H1 (cell line): ENCODE measurements around the gene JAKMIP2. TPM values are rescaled to one million over a fixed set of nuclear protein-coding genes. Genes with fewer than 3 reads are reported as not detected.

Experiments
- CTCF ChIA-PET: fragments of 300-600 bp; sonication (Branson Sonifier 250); formaldehyde crosslinking; loops from one replicate; lab custom pipeline; 2021; ENCODE audit not compliant: partially characterized antibody; lab: Charles Lee
- POLR2A ChIA-PET: fragments of 300-600 bp; sonication (Branson Sonifier 250); formaldehyde crosslinking; loops from one replicate; lab custom pipeline; 2021; ENCODE audit warnings: inconsistent platforms; ENCODE audit not compliant: partially characterized antibody; lab: Charles Lee
- DNase-seq, 2 experiments: peaks; one replicate each; pipeline versions ENCODE4 v3.0.0 to v3.0.0-alpha.2; 2010 to 2022; ENCODE audit warnings: low spot score in 2 of 2, low read depth in 1 of 2, mixed read lengths in 1 of 2
- FAIRE-seq: peaks from 2 replicates; lab custom pipeline; 2011; peaks lifted over from hg19 to GRCh38; lab: Jason Lieb, UNC
- H2AFZ ChIP-seq: 2 replicates; pipeline ENCODE4 v1.8.1; 2012; ENCODE audit warnings: low read length, inconsistent platforms
- H2AK5ac ChIP-seq: 2 replicates; pipeline ENCODE4 v1.6.1; 2013; ENCODE audit warnings: low read depth, low read length
- H2BK120ac ChIP-seq: replicated peaks from 2 replicates; pipeline ENCODE3; 2013; ENCODE audit warnings: low read depth, low read length, inconsistent platforms
- H2BK12ac ChIP-seq: 2 replicates; pipeline ENCODE4 v1.6.1; 2013; ENCODE audit warnings: low read depth, low read length
- H2BK15ac ChIP-seq: 2 replicates; pipeline ENCODE4 v1.6.1; 2013; ENCODE audit warnings: low read length
- H2BK20ac ChIP-seq: 2 replicates; pipeline ENCODE4 v1.6.1; 2013; ENCODE audit warnings: low read length
- H2BK5ac ChIP-seq: 2 replicates; pipeline ENCODE4 v1.6.1; 2013; ENCODE audit warnings: low read depth, low read length
- H3K14ac ChIP-seq: 2 replicates; pipeline ENCODE4 v1.6.1; 2013; ENCODE audit warnings: inconsistent platforms; ENCODE audit not compliant: insufficient read length
- H3K18ac ChIP-seq: 2 replicates; pipeline ENCODE4 v1.6.1; 2013; ENCODE audit warnings: low read length; ENCODE audit errors: extremely low read depth
- H3K23ac ChIP-seq: 2 replicates; pipeline ENCODE4 v1.6.1; 2013; ENCODE audit warnings: inconsistent platforms; ENCODE audit not compliant: insufficient read length
- H3K23me2 ChIP-seq: 2 replicates; pipeline ENCODE4 v1.6.1; 2013; ENCODE audit warnings: low read depth, low read length
- H3K27ac ChIP-seq: 2 replicates; pipeline ENCODE4 v1.6.1; 2011; ENCODE audit warnings: low read depth, low read length, inconsistent platforms
- H3K27me3 ChIP-seq, 4 experiments: replicated peaks in 1 of 4; 1 replicate in 1 of 4; 2 replicates in 3 of 4; pipeline versions ENCODE4 v1.6.1 to v1.8.1; 2011 to 2013; ENCODE audit warnings: low read length in 3 of 4, mild to moderate bottlenecking in 3 of 4, inconsistent platforms in 2 of 4, mixed read lengths in 2 of 4, moderate library complexity in 1 of 4; ENCODE audit not compliant: control insufficient read depth in 3 of 4, insufficient read depth in 3 of 4; ENCODE audit errors: extremely low read depth in 1 of 4
- H3K36me3 ChIP-seq, 4 experiments: 2 replicates each; pipeline versions ENCODE4 v1.6.1 to v1.8.1; 2011 to 2013; ENCODE audit warnings: mild to moderate bottlenecking in 4 of 4, low read length in 3 of 4, moderate library complexity in 2 of 4, control low read depth in 1 of 4, inconsistent platforms in 1 of 4; ENCODE audit not compliant: insufficient read depth in 4 of 4, control insufficient read depth in 2 of 4
- H3K4ac ChIP-seq: replicated peaks from 2 replicates; pipeline ENCODE3; 2013; ENCODE audit warnings: low read length, low read depth, mixed read lengths, inconsistent platforms; ENCODE audit not compliant: insufficient read length
- H3K4me1 ChIP-seq, 4 experiments: replicated peaks in 1 of 4; 1 replicate in 1 of 4; 2 replicates in 3 of 4; pipeline versions ENCODE4 v1.6.1 to v1.8.1; 2011 to 2013; ENCODE audit warnings: low read length in 3 of 4, inconsistent platforms in 2 of 4, mixed read lengths in 1 of 4; ENCODE audit not compliant: insufficient read depth in 4 of 4, control insufficient read depth in 3 of 4
- H3K4me2 ChIP-seq, 2 experiments: 2 replicates each; pipeline versions ENCODE4 v1.6.1 to v1.8.1; 2011 to 2013; ENCODE audit warnings: low read depth in 2 of 2, low read length in 2 of 2, control low read depth in 1 of 2, inconsistent platforms in 1 of 2, mild to moderate bottlenecking in 1 of 2; ENCODE audit not compliant: insufficient read depth in 1 of 2
- H3K4me3 ChIP-seq, 4 experiments: fragments of 200-600, 300-600 bp in 1 of 4; sonication (generic), shearing (Covaris generic), sonication (Bioruptor Twin) in 1 of 4; 2 replicates each; pipeline versions ENCODE4 v1.5.1 to v1.8.1; 2011 to 2016; ENCODE audit warnings: low read length in 4 of 4, low read depth in 3 of 4, control low read depth in 2 of 4, inconsistent platforms in 2 of 4, mild to moderate bottlenecking in 2 of 4, mixed read lengths in 1 of 4, moderate library complexity in 1 of 4; ENCODE audit not compliant: insufficient read depth in 2 of 4; ENCODE audit errors: extremely low read depth in 1 of 4
- H3K56ac ChIP-seq: replicated peaks from 2 replicates; pipeline ENCODE3; 2013; ENCODE audit warnings: low read depth, mild to moderate bottlenecking, mixed read lengths, low read length, inconsistent platforms; ENCODE audit not compliant: insufficient read length
- H3K79me1 ChIP-seq: 2 replicates; pipeline ENCODE4 v1.6.1; 2013; ENCODE audit warnings: low read depth, low read length, control low read depth
- H3K79me2 ChIP-seq, 2 experiments: 2 replicates each; pipeline versions ENCODE4 v1.6.1 to v1.8.1; 2012 to 2013; ENCODE audit warnings: low read length in 2 of 2, mild to moderate bottlenecking in 2 of 2, inconsistent platforms in 1 of 2; ENCODE audit not compliant: insufficient read depth in 2 of 2, control insufficient read depth in 1 of 2
- H3K9ac ChIP-seq, 4 experiments: replicated peaks in 1 of 4; 1 replicate in 1 of 4; 2 replicates in 3 of 4; pipeline versions ENCODE4 v1.6.1 to v1.8.1; 2011 to 2013; ENCODE audit warnings: low read depth in 3 of 4, low read length in 3 of 4, control low read depth in 2 of 4, mild to moderate bottlenecking in 2 of 4, moderate library complexity in 2 of 4, inconsistent platforms in 1 of 4; ENCODE audit errors: extremely low read depth in 1 of 4
- H3K9me3 ChIP-seq, 2 experiments: 2 replicates each; pipeline versions ENCODE4 v1.6.1 to v1.8.1; 2012 to 2013; ENCODE audit warnings: mild to moderate bottlenecking in 2 of 2, moderate library complexity in 2 of 2, control low read depth in 1 of 2, inconsistent platforms in 1 of 2, low read depth in 1 of 2, low read length in 1 of 2, mixed read lengths in 1 of 2; ENCODE audit not compliant: insufficient read depth in 2 of 2
- H4K20me1 ChIP-seq, 2 experiments: replicated peaks in 1 of 2; 2 replicates each; pipeline versions ENCODE3 to v1.8.1; 2011 to 2013; ENCODE audit warnings: inconsistent platforms in 2 of 2, low read length in 2 of 2, mild to moderate bottlenecking in 1 of 2; ENCODE audit not compliant: insufficient read depth in 2 of 2, control insufficient read depth in 1 of 2
- H4K5ac ChIP-seq: 2 replicates; pipeline ENCODE4 v1.6.1; 2013; ENCODE audit warnings: low read length, low read depth, mixed read lengths, inconsistent platforms; ENCODE audit not compliant: insufficient read length
- H4K8ac ChIP-seq: 2 replicates; pipeline ENCODE4 v1.8.0; 2013; ENCODE audit warnings: mild to moderate bottlenecking, moderate library complexity, low read length, inconsistent platforms; ENCODE audit not compliant: insufficient read depth; ENCODE audit errors: extremely low read depth
- H4K91ac ChIP-seq: replicated peaks from 2 replicates; pipeline ENCODE3; 2013; ENCODE audit warnings: low read length, mixed read lengths, inconsistent platforms; ENCODE audit not compliant: insufficient read length
- BACH1 ChIP-seq: IDR thresholded peaks from 2 replicates; pipeline ENCODE4 v1.6.1; 2012; ENCODE audit warnings: low read length, improper control_type of control experiment
- CEBPB ChIP-seq: IDR thresholded peaks from 2 replicates; pipeline ENCODE4 v1.6.1; 2012; ENCODE audit warnings: low read depth, low read length
- CHD1 ChIP-seq: IDR thresholded peaks from 2 replicates; pipeline ENCODE4 v1.6.1; 2012; ENCODE audit warnings: low read depth, low read length, improper control_type of control experiment
- EGR1 ChIP-seq: IDR thresholded peaks from 2 replicates; pipeline ENCODE4 v1.6.1; 2011; ENCODE audit warnings: low read depth, low read length, borderline replicate concordance
- EP300 ChIP-seq, 2 experiments: IDR thresholded peaks; 1 replicate in 1 of 2; 2 replicates in 1 of 2; pipeline ENCODE4 v1.6.1; 2011 to 2012; ENCODE audit warnings: low read depth in 2 of 2, low read length in 2 of 2, mild to moderate bottlenecking in 2 of 2, borderline replicate concordance in 1 of 2, inconsistent platforms in 1 of 2, moderate library complexity in 1 of 2
- GTF2F1 ChIP-seq: IDR thresholded peaks from 2 replicates; pipeline ENCODE4 v1.6.1; 2012; ENCODE audit warnings: low read depth, low read length, improper control_type of control experiment, borderline replicate concordance
- HDAC2 ChIP-seq, 2 experiments: fragments of 300-600 bp in 1 of 2; sonication (generic) in 1 of 2; IDR thresholded peaks; 2 replicates each; pipeline ENCODE4 v1.6.1; 2011 to 2012; ENCODE audit warnings: low read depth in 2 of 2, low read length in 2 of 2, mild to moderate bottlenecking in 2 of 2, moderate library complexity in 2 of 2, borderline replicate concordance in 1 of 2, inconsistent platforms in 1 of 2
- KDM4A ChIP-seq: IDR thresholded peaks from one replicate; pipeline ENCODE4 v1.7.1; 2012; ENCODE audit warnings: low read depth, mild to moderate bottlenecking, moderate library complexity, low read length, inconsistent platforms; ENCODE audit not compliant: severe bottlenecking
- MAX ChIP-seq: IDR thresholded peaks from 2 replicates; pipeline ENCODE4 v1.6.1; 2012; ENCODE audit warnings: inconsistent platforms
- RBBP5 ChIP-seq: IDR thresholded peaks from 2 replicates; pipeline ENCODE4 v1.7.1; 2012; ENCODE audit warnings: low read depth, mild to moderate bottlenecking, inconsistent platforms, low read length, moderate library complexity, borderline replicate concordance
- SIRT6 ChIP-seq: IDR thresholded peaks from one replicate; pipeline ENCODE4 v1.7.1; 2012; ENCODE audit warnings: low read length, inconsistent platforms
- TAF1 ChIP-seq: IDR thresholded peaks from 2 replicates; pipeline ENCODE4 v1.6.1; 2011; ENCODE audit warnings: mild to moderate bottlenecking, low read depth, low read length
- WGBS, 2 experiments: shearing (Covaris generic) in 1 of 2; methylation state at CpG; one replicate each; pipeline versions ENCODE4 v1.1.6 to v1.1.7; 2013 to 2015; ENCODE audit warnings: low lambda C conversion rate in 2 of 2, mixed read lengths in 2 of 2, inconsistent platforms in 1 of 2, low coverage in 1 of 2, missing lambda C conversion rate in 1 of 2; ENCODE audit not compliant: insufficient replicate concordance in 2 of 2, insufficient coverage in 1 of 2, insufficient read length in 1 of 2; ENCODE audit errors: extremely low coverage in 1 of 2, missing lambda C conversion rate in 1 of 2; 5-methylcytosine and 5-hydroxymethylcytosine counted together
- polyA plus RNA-seq, 7 experiments: library from polyadenylated mRNA; depleted of rRNA in 3 of 7; stranded (reverse) in 5 of 7; unstranded in 2 of 7; fragments of >200 nt in 5 of 7; fragments of 200-250 nt in 2 of 7; gene quantifications; 1 replicate in 5 of 7; 2 replicates in 1 of 7; 4 replicates in 1 of 7; pipeline versions ENCODE4 v1.2.1 to v1.2.3, GENCODE V29; 2011 to 2013; ENCODE audit warnings: missing spikeins in 2 of 7, mixed read lengths in 2 of 7
- total RNA-seq: library from RNA; stranded (reverse); fragmentation: NEBNext Ultra II Directional; extraction: Animal tissue kit (Norgen Biotek cat#: 25700); gene quantifications from 2 replicates; pipeline ENCODE4 v1.2.1, GENCODE V29; 2021

The JAKMIP2 gene
- total and polyA plus RNA-seq, 2 of the 8 experiments (the other 6 are each of a cell fraction or from before 2014, with no cell fraction given): 2.4 to 13.6 TPM

- Histone ChIP-seq H3K9me3 (no peaks in the 10 kb centered on the region), H4K20me1 (peaks cover 0 to 4% of the 10 kb centered on the region in 2 experiments), H4K8ac (no peak overlapping the region), H3K4ac (no peak overlapping the region), H4K91ac (no peak overlapping the region), H3K14ac (no peak overlapping the region), H3K27ac (no peak overlapping the region), H3K23ac (no peak overlapping the region), H3K9ac (no peak overlapping the region), H2BK20ac (no peak overlapping the region), H3K23me2 (no peaks in the 10 kb centered on the region), H3K4me3 (no peak overlapping the region), H3K18ac (no peak overlapping the region), H2BK15ac (no peak overlapping the region), H3K4me1 (peaks cover 0 to 4% (median 0%) of the 10 kb centered on the region in 4 experiments; a peak in 1 of 7 replicates), H3K56ac (no peak overlapping the region), H2BK12ac (no peak overlapping the region), H2AK5ac (no peak overlapping the region), H4K5ac (no peak overlapping the region), H2BK120ac (no peak overlapping the region), H2BK5ac (no peak overlapping the region), H2AFZ (no peak overlapping the region), H3K79me1 (no peaks in the 10 kb centered on the region), H3K4me2 (no peak overlapping the region), H3K27me3 (no peaks in the 10 kb centered on the region), H3K79me2 (no peaks in the 10 kb centered on the region), H3K36me3 (no peaks in the 10 kb centered on the region)
- 73% methylated on average over 2 of the region's 2 CpGs; no CpG with 5 or more reads in 1 of the 2 experiments for WGBS, 2 experiments
- ChIA-PET POLR2A (interaction anchor here (1.2 kb wide), 1 partner anchor 89 kb away, joined by 3 read pairs; no protein-coding TSS in a partner anchor), CTCF (interaction anchor here (0.8 kb wide), 1 partner anchor 20 kb away, joined by 3 read pairs; no protein-coding TSS in a partner anchor)
- FAIRE-seq (no peak), DNase-seq (no peak)
- TF ChIP-seq GTF2F1 (no peak), RBBP5 (no peak), CEBPB (no peak), KDM4A (no peak), EGR1 (no peak), TAF1 (no peak), CHD1 (no peak), HDAC2 (IDR thresholded peaks at IDR 0.05; ENCODE audit: borderline replicate concordance in 1 of 2, low read depth in 2 of 2, low read length in 2 of 2) (no peak), EP300 (IDR thresholded peaks at IDR 0.05; ENCODE audit: borderline replicate concordance in 1 of 2, low read depth in 2 of 2, low read length in 2 of 2) (no peak), MAX (no peak), BACH1 (no peak), SIRT6 (no peak)
Measured at GRCh38 chr5:147687118-147687517, 95.4 kb downstream of the JAKMIP2 start.
